ENCODE data around the gene GALNT18.
"Not testable (repeated sequence)": the region's sequence is repeated elsewhere in the genome, so short reads cannot be mapped to it uniquely, and the experiment has no call there.

The GALNT18 gene

GRCh38 chr11:11454671-11455223 is 167.1 kb downstream of the GALNT18 start:
- DNase-seq = no peak

DNA sequence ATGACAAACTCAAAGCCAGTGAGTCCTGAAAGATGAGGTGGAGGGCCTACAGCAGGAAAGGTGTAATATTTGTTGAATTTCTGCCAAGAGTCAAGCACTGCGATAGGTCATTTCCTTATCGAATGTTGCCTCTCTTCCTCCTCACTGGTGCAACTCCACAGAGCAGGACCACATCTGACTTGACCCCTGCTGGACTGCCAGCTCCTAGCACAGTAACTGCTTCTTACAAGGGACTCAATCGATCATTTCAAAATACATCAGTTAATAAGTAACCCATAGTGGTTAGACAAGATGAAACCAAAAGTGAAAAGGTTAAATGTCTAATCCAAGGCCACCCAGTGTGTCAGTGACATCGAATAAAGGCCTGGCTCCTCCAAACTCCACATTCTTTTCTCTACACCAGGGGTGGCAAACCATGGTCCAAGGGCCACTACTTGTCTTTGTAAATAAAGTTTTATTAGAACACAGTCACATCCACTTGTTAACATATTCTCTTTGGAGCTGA is 170.3 kb downstream of the GALNT18 start:
- no peak for DNase-seq

DNA sequence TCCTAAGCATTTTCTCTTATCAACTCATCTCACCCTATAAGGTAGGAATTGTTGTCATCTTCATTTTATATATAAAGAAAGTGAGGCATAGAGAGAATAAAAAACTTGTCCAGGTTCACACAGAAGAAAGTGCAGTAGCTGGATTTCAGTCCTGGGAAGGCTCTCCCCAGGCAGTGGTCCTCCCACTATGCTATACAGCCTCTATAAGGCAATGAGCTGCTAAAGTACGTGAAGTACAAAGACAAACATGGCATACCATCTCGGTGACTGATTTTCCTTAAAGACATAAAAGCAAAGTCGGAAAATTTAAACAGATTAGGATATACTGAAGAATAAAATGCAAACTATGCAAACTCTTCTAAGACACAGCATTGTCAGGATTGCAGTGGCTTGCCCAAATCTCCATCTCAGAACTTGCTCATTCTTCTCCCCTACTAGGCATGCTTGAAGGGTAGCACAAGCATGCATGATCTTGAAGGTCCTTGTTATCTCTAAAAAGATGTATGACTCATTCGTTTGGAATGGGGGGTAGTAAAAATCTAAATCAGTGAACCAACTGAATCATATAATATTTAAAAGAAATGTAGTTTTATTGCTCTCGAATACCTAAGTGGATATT is 171.0 kb downstream of the GALNT18 start:
- peak; percentile 7 for DNase-seq

- no peak for DNase-seq
Measured at GRCh38 chr11:11449327-11449726, 172.5 kb downstream of the GALNT18 start.

DNA sequence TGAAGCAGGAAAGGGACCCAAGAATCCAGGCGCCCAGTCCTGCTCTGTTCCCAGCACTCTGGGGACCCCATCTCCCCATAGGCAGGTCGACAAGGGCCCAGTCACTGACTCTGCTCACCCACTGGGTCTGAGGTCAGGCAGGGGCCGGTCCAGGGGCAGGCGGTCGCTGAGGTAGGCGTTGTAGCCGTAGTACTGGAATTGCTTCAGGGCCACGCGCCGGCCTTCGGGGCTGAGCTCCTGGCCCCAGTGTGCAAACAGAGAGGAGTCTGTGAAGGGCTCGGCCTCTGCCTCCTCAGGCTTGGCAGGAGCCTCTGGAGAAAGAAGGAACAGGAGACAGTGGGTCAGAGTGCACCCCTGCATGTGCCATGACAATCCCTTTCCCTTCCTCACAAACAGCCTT is 173.2 kb downstream of the GALNT18 start:
- DNase-seq = no peak

DNA sequence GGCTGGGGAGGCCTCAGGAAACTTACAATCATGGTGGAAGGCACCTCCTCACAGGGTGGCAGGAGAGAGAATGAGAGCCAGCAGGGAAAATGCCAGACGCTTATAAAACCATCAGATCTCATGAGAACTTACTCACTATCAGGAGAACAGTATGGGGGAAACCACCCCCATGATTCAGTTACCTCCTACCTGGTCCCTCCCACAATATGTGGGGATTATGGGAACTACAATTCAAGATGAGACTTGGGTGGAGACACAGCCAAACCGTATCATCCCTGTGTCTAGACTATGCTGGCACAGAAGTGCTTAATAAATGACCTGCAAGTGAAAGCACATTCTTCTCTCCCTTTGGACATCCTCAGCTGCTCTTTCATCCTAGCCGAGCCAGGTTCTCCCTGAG is 174.2 kb downstream of the GALNT18 start:
- DNase-seq = not testable (repeated sequence)

- no peak for DNase-seq
Measured at GRCh38 chr11:11446967-11447366, 174.8 kb downstream of the GALNT18 start.

DNA sequence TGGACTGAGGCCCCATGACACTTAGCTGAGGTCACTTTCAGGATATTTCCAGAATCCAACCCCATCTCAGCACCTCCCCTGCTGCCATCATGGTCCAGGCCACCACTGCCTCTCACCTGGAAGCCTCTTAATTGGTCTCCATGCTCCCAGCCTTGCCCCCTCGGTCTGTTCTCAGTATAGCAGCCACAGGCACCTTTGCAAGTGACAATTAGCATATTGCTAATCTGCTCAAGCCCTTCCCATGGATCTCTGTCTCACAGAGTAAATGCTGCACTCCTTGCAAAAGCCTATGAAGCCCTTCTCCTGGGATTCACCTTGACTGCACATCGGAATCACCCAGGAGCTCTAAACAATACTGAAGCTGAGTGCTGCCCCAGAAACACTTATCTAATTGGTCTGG is 175.2 kb downstream of the GALNT18 start:
- DNase-seq = no peak

DNA sequence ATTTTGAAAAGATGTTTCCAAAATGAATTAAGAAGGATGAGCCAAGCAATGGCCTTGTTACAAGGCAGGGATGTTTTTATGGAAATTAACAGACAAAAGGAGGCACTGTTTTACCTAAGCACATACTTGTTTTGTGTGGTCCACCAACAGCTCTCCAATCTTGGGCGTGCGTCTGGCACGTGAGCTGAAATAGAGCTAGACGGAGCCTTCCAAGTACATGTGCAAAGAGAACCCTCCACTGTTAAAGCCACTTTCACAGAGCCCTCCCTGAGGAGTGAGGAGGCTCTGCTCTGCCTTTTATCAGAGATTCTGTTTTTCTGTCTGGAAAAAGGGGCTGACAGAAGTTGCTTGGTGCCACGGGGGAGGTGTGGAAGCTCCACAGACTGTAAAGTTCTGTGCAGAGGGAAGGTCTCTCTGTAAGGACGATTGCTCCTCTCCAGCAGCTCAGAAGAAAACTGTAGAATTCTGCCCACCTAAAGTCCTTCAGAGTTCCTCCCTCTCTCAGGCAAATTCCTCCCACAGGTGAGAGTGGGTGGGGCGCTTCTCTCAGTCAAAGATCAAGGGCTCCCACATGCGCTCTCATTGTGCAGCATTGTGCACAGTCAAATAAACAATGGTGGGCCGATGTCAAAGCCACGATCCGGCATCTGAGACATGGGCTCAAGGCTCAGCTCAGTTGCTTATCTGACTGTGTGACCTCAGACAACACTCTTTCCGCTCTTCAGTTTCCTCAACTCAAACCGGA is 176.2 kb downstream of the GALNT18 start:
- no peak for DNase-seq

- no peak for DNase-seq
Measured at GRCh38 chr11:11444804-11445131, 177.0 kb downstream of the GALNT18 start.

GRCh38 chr11:11444027-11444803 is 177.6 kb downstream of the GALNT18 start:
- DNase-seq = no peak

- DNase-seq = no peak
Measured at GRCh38 chr11:11442791-11443190, 179.0 kb downstream of the GALNT18 start.

- no peak for DNase-seq
Measured at GRCh38 chr11:11441516-11441915, 180.3 kb downstream of the GALNT18 start.

- DNase-seq = no peak
Measured at GRCh38 chr11:11441091-11441490, 180.7 kb downstream of the GALNT18 start.

GRCh38 chr11:11440144-11440543 is 181.7 kb downstream of the GALNT18 start:
- no peak for DNase-seq

DNA sequence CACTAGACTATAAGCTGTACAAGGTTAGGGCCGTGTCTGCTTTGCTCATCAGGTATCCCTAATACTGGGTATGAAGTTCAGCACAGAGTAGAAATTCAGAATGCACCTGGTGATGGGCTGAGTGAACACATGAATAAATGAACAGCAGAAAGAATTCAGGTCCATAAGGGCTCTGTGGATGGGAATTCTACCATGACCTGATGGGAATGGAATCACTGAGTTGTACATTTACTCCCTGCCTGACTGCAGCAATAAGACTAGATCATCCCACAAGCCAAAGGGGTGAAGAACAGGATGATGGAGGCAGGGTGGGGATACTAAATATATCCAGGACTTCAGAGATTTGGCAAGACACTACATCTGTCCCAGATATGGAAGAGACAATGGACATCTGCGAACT is 182.2 kb downstream of the GALNT18 start:
- no peak for DNase-seq

GRCh38 chr11:11436715-11437313 is 185.0 kb downstream of the GALNT18 start:
- DNase-seq = no peak

DNA sequence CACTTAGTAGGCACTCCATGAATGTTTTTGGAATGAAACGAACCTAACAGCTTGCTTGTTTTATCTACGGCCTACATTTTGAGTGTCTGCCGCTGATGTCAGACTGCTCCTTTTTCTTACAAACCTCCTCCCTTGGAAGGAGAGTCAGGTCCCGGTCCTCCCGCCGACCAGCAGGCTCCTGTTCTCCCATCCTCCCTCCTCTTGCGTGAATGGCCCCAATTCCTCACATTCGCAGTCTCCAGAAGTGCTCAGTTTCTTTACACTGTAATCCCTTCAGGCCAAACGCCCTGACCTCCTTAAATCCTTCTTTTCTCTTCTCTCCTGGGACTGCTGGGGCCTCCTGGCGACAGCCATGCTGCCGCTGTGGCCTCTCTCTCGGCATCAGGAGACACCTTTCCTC is 186.2 kb downstream of the GALNT18 start:
- no peak for DNase-seq

DNA sequence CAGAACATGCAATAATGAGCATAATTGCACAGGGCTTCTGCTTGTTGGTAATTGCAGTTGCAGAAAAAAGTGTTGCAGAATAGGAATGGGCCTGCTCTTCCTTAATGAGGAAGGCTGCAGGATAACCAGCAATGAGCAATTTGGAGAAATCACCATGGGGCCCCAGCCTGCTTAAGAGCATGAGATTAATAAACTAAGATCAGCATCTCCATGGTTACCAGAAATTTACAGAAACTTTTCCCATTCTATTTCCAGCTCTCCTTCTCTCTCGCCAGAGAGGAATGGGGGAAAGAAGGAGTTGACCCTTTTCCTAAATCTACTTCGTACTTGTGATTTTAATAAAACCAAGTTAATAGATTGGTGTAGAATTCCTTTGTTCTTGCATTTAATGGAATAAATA is 187.8 kb downstream of the GALNT18 start:
- DNase-seq = no peak

DNA sequence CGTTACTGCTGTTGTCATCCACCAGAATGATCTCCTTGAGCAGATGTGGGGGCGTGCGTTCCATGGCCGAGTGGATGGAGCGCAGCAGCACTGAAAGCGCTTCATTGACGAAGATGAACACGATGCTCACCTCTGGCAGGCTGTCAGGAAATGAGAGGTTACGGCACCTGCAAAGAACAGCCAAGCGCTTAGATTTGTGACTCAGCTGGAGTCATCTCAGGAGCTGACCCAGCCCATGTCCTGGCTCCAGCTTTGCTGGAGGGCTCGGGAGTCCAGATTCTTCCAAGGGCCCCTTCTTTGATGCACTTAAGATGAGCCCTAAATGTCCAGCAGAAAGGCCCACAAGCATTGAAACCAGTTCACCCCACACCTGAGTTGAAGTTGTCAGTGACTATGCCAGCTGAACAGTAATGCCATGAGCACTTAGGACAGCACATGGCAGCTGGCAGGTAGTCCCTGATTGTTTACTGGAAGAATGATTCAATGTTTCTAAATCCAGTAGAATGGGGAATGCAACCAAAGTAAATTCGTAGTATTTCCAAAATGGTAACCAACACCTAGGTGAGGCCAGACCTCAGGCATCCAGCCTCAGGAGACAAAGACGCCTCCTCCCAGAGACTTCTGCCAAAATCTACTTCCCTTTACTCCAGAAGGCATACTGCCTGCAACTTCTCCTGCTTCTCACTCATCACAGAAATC is 189.0 kb downstream of the GALNT18 start:
- no peak for DNase-seq

- DNase-seq = no peak
Measured at GRCh38 chr11:11430431-11430830, 191.4 kb downstream of the GALNT18 start.

- DNase-seq = no peak
Measured at GRCh38 chr11:11428714-11429113, 193.1 kb downstream of the GALNT18 start.

DNA sequence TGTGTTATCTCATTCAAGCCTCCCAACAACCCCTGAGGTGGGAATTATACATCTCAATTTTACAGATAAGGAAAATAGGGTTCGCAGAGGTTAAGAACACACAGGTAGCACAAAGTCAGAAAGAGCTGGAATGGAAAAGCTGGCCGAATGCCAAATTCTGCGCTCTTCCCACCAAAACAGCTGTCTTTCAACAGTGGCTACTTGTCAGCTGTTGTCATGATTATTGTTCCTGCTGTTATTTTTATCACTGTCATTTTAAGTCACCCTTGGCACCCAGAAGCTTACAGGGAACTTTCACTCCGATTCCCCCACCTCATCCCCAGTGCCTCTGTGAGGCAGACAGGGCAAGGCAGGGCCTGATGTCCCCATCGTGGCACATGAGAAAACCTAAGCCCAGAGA is 194.3 kb downstream of the GALNT18 start:
- DNase-seq = no peak

Measured in DMS79 (cell line).